Coronary artery (tissue), 2 donors: Measurements from ENCODE around the gene SYNGR2.

Experiments used
- DNase-seq: peaks from one replicate; pipeline ENCODE4 v3.0.0-alpha.2; 2017; ENCODE audit warnings: low spot score
- H3K27ac ChIP-seq, 2 donors: fragments of 200-600 bp; sonication (generic); one replicate each; pipeline ENCODE4 v1.5.1; 2016 to 2019
- H3K4me3 ChIP-seq: fragments of 200-600 bp; sonication (generic); 2 replicates; pipeline ENCODE4 v1.5.1; 2016; ENCODE audit warnings: mild to moderate bottlenecking, moderate library complexity
- TF ChIP-seq, protein P1 (sequence below): fragments of 200-600 bp; sonication (generic); IDR thresholded peaks from one replicate; pipeline ENCODE4 v1.5.1; 2019; ENCODE audit warnings: antibody characterized with exemption

SYNGR2 gene, protein sequence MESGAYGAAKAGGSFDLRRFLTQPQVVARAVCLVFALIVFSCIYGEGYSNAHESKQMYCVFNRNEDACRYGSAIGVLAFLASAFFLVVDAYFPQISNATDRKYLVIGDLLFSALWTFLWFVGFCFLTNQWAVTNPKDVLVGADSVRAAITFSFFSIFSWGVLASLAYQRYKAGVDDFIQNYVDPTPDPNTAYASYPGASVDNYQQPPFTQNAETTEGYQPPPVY

GRCh38 chr17:78168242-78168902, at the start of gene SYNGR2:
TSS of gene SYNGR2 (plus strand) at chr17:78168581. CDS start at chr17:78168617, 36 bp downstream.
- TF ChIP-seq, protein P1, sequence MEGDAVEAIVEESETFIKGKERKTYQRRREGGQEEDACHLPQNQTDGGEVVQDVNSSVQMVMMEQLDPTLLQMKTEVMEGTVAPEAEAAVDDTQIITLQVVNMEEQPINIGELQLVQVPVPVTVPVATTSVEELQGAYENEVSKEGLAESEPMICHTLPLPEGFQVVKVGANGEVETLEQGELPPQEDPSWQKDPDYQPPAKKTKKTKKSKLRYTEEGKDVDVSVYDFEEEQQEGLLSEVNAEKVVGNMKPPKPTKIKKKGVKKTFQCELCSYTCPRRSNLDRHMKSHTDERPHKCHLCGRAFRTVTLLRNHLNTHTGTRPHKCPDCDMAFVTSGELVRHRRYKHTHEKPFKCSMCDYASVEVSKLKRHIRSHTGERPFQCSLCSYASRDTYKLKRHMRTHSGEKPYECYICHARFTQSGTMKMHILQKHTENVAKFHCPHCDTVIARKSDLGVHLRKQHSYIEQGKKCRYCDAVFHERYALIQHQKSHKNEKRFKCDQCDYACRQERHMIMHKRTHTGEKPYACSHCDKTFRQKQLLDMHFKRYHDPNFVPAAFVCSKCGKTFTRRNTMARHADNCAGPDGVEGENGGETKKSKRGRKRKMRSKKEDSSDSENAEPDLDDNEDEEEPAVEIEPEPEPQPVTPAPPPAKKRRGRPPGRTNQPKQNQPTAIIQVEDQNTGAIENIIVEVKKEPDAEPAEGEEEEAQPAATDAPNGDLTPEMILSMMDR: no peak
- H3K4me3 ChIP-seq: peak within 1 kb of the TSS; percentile 97
- peak within 1 kb of the TSS; percentile 96 to 97 for H3K27ac ChIP-seq
- DNase-seq: no peak

- TF ChIP-seq, protein P1: no peak
- H3K27ac ChIP-seq: no peak overlapping the region
- no peak for DNase-seq
- no peak overlapping the region for H3K4me3 ChIP-seq
These were observed 49.6 kb upstream of the SYNGR2 start for GRCh38 chr17:78118801-78119241.

GRCh38 chr17:78120537-78120936, 47.8 kb upstream of the SYNGR2 start:
- Histone ChIP-seq H3K27ac (no peak overlapping the region), H3K4me3 (no peak overlapping the region)
- no peak for DNase-seq
- TF ChIP-seq, protein P1: no peak

- no peak for DNase-seq
- Histone ChIP-seq H3K4me3 (no peak overlapping the region), H3K27ac (no peak overlapping the region)
- TF ChIP-seq, protein P1: no peak
These were observed 47.2 kb upstream of the SYNGR2 start for GRCh38 chr17:78120971-78121800.

GRCh38 chr17:78121801-78122215, 46.6 kb upstream of the SYNGR2 start:
- Histone ChIP-seq H3K4me3 (no peak overlapping the region), H3K27ac (no peak overlapping the region)
- TF ChIP-seq, protein P1: no peak
- DNase-seq: no peak

- no peak for DNase-seq
- Histone ChIP-seq H3K4me3 (no peak overlapping the region), H3K27ac (no peak overlapping the region)
- TF ChIP-seq, protein P1: no peak
These were observed 46.0 kb upstream of the SYNGR2 start for GRCh38 chr17:78122216-78122930.
